Gastrocnemius medialis (tissue), 4 donors: ENCODE measurements around the gene ZNRD2. TPM values are rescaled to one million over a fixed set of nuclear protein-coding genes. Genes with fewer than 3 reads are reported as not detected.

ENCODE experiments used
- ATAC-seq, 2 donors: fragments of 150-250 bp; one replicate each; pipeline ENCODE4 v1.9.1; 2016
- DNase-seq, 2 donors: peaks; one replicate each; pipeline ENCODE4 v3.0.0-alpha.2; 2019
- H3K27ac ChIP-seq, 4 donors: fragments of 200-600 bp; sonication (generic); 1 replicate in 1 of 4; 2 replicates in 3 of 4; pipeline ENCODE4 v1.5.1; 2016 to 2018; ENCODE audit warnings: mild to moderate bottlenecking in 2 of 4, moderate library complexity in 1 of 4
- H3K27me3 ChIP-seq, 3 donors: fragments of 200-600 bp; sonication (generic) in 2 of 3; 1 replicate in 1 of 3; 2 replicates in 2 of 3; pipeline versions ENCODE4 v1.5.1 to v1.6.0; 2016 to 2019; ENCODE audit warnings: mild to moderate bottlenecking in 1 of 3, moderate library complexity in 1 of 3
- H3K36me3 ChIP-seq, 2 donors: fragments of 200-600 bp; sonication (generic) in 1 of 2; one replicate each; pipeline ENCODE4 v1.5.1; 2017 to 2018
- H3K4me1 ChIP-seq, 2 donors: fragments of 200-600 bp; sonication (generic) in 1 of 2; one replicate each; pipeline ENCODE4 v1.5.1; 2016 to 2017; ENCODE audit warnings: mild to moderate bottlenecking in 2 of 2
- H3K4me3 ChIP-seq, 4 donors: fragments of 200-600 bp; sonication (generic) in 3 of 4; 1 replicate in 1 of 4; 2 replicates in 3 of 4; pipeline ENCODE4 v1.5.1; 2016 to 2019; ENCODE audit warnings: mild to moderate bottlenecking in 2 of 4
- H3K9me3 ChIP-seq, 3 donors: fragments of 200-600 bp; sonication (generic) in 2 of 3; 1 replicate in 1 of 3; 2 replicates in 2 of 3; pipeline ENCODE4 v1.5.1; 2016 to 2019
- POLR2A ChIP-seq, 2 donors: fragments of 450-650 bp; IDR thresholded peaks; one replicate each; pipeline ENCODE4 v1.6.1; 2017; ENCODE audit warnings: antibody characterized with exemption in 2 of 2, mild to moderate bottlenecking in 2 of 2, moderate library complexity in 2 of 2
- in situ Hi-C, 4 donors: fragments of 200-750 bp; cut with MboI; loops; one replicate each; pipeline versions ENCODE4 v1.15.0 to v1.8.0; 2017; ENCODE audit warnings: low sequenced_read_pairs in 4 of 4
- intact Hi-C: fragments of 100-400 bp; cut with DNase I; formaldehyde crosslinking; loops from one replicate; pipeline ENCODE4 v1.15.1; 2023; ENCODE audit warnings: low total_unique reads
- total RNA-seq, 4 donors: library from RNA; depleted of rRNA; stranded (reverse); fragments of >200 nt; gene quantifications; one replicate each; pipeline versions ENCODE4 v1.1.0 to v1.2.3, GENCODE V29; 2016
- TF ChIP-seq, protein P1 (sequence below), 5 experiments: fragments of 450-650 bp in 3 of 5; fragments of 200-600 bp in 2 of 5; sonication (generic) in 2 of 5; IDR thresholded peaks in 4 of 5; conservative IDR thresholded peaks in 1 of 5; 1 replicate in 4 of 5; 2 replicates in 1 of 5; pipeline ENCODE4 v1.5.1; 2016 to 2019; ENCODE audit warnings: antibody characterized with exemption in 5 of 5, mild to moderate bottlenecking in 3 of 5, moderate library complexity in 3 of 5

Gene ZNRD2
- total RNA-seq, 4 donors from 2014 or later, result 54.7 to 99.4 (median 75.3) TPM

DNA sequence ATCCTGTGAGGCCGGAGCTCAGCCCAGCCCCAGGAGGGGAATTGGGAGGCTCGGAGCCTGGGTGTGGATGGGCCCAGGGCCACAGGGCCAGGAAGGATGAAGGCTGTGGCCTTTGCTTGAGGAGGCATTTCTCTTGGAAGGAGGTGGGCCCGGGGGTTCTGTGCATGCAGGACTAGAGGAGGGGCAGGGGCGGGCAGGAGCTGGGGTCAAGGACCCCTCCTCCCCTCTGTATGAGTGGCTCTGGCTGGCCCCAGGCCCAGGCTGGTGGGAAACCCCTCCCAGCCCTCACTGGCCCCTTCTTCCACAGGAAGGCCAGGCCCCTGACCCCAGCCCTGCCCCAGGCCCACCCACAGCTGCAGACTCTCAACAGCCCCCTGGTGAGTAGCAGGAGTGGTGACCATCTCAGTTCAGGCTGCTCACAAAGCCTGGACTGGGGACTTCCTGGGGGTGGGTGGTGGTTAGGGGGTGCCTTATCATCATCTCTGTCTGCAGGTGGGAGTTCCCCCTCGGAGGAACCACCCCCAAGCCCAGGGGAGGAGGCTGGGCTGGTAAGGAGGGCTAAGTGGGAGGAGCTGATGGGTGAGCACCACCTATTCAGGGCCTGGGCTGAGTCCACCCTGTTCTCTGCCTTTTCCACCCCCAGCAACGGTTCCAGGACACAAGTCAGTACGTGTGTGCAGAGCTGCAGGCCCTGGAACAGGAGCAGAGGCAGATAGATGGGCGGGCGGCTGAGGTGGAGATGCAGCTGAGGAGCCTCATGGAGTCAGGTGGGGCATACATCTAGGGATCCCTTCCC is 19.4 kb downstream of the ZNRD2 start:
- Histone ChIP-seq H3K27me3 (no peaks in the 10 kb centered on the region), H3K4me1 (peaks cover 71 to 77% of the 10 kb centered on the region in 2 donors), H3K9me3 (no peaks in the 10 kb centered on the region), H3K4me3 (no peak overlapping the region), H3K27ac (peak overlapping the region; percentile 91 to 99 (median 98)), H3K36me3 (peaks cover 0 to 43% of the 10 kb centered on the region in 2 donors)
- DNase-seq, result no peak
- TF ChIP-seq POLR2A (IDR thresholded peaks at IDR 0.05), result no peak
- TF ChIP-seq, protein P1, sequence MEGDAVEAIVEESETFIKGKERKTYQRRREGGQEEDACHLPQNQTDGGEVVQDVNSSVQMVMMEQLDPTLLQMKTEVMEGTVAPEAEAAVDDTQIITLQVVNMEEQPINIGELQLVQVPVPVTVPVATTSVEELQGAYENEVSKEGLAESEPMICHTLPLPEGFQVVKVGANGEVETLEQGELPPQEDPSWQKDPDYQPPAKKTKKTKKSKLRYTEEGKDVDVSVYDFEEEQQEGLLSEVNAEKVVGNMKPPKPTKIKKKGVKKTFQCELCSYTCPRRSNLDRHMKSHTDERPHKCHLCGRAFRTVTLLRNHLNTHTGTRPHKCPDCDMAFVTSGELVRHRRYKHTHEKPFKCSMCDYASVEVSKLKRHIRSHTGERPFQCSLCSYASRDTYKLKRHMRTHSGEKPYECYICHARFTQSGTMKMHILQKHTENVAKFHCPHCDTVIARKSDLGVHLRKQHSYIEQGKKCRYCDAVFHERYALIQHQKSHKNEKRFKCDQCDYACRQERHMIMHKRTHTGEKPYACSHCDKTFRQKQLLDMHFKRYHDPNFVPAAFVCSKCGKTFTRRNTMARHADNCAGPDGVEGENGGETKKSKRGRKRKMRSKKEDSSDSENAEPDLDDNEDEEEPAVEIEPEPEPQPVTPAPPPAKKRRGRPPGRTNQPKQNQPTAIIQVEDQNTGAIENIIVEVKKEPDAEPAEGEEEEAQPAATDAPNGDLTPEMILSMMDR (IDR thresholded peaks at IDR 0.05 in 4 of 5, conservative IDR thresholded peaks at IDR 0.05 in 1 of 5), result no peak
- ATAC-seq, result no peak
- in situ Hi-C loops (no loop called here), intact Hi-C loops (no loop called here)

DNA sequence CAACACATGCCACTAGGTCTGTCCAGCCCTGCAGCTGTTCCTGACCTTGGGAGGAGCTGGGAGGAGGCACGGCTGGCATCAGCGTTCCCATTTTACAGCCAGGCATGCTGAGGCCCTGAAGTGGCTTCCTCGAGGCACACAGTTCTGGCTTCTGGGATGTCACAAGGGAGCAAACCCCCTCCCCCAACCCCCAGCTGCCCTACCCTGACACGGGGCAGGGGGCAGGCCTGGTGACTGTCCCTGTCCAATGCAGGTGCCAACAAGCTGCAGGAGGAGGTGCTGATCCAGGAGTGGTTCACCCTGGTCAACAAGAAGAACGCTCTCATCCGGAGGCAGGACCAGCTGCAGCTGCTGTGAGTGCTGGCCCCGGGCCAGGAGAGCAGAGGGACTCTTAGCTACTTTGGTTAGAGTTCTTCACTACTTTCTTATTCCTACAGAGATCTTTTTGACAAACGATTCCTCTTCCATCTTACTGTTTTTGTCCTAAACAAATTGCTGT is 20.0 kb downstream of the ZNRD2 start:
- ATAC-seq (no peak), DNase-seq (peak; percentile 53 to 76)
- Histone ChIP-seq H3K4me1 (peaks cover 71 to 81% of the 10 kb centered on the region in 2 donors), H3K36me3 (peaks cover 0 to 41% of the 10 kb centered on the region in 2 donors), H3K27me3 (no peaks in the 10 kb centered on the region), H3K9me3 (no peaks in the 10 kb centered on the region), H3K27ac (peak overlapping the region; percentile 91 to 99 (median 98)), H3K4me3 (no peak overlapping the region)
- intact Hi-C loops, result no loop called here
- TF ChIP-seq, protein P1 (IDR thresholded peaks at IDR 0.05 in 4 of 5, conservative IDR thresholded peaks at IDR 0.05 in 1 of 5), result no peak
- TF ChIP-seq POLR2A (IDR thresholded peaks at IDR 0.05), result no peak
- in situ Hi-C loops, result no loop called here

GRCh38 chr11:65591939-65592857 is 21.9 kb downstream of the ZNRD2 start:
- H3K27ac ChIP-seq, result peak overlapping the region; percentile 91 to 99 (median 98)
- DNase-seq (no peak), ATAC-seq (no peak)
- peaks cover 0 to 30% of the 10 kb centered on the region in 2 donors for H3K36me3 ChIP-seq
- TF ChIP-seq, protein P1 (IDR thresholded peaks at IDR 0.05 in 4 of 5, conservative IDR thresholded peaks at IDR 0.05 in 1 of 5), result peak in 1 of 5 experiments; percentile 30
- TF ChIP-seq POLR2A (IDR thresholded peaks at IDR 0.05), result no peak
- H3K9me3 ChIP-seq, result no peaks in the 10 kb centered on the region
- peaks cover 53 to 68% of the 10 kb centered on the region in 2 donors for H3K4me1 ChIP-seq
- in situ Hi-C loops (no loop called here), intact Hi-C loops (no loop called here)
- peak overlapping the region in 2 of 4 donors; percentile 12 to 24 for H3K4me3 ChIP-seq
- no peaks in the 10 kb centered on the region for H3K27me3 ChIP-seq

DNA sequence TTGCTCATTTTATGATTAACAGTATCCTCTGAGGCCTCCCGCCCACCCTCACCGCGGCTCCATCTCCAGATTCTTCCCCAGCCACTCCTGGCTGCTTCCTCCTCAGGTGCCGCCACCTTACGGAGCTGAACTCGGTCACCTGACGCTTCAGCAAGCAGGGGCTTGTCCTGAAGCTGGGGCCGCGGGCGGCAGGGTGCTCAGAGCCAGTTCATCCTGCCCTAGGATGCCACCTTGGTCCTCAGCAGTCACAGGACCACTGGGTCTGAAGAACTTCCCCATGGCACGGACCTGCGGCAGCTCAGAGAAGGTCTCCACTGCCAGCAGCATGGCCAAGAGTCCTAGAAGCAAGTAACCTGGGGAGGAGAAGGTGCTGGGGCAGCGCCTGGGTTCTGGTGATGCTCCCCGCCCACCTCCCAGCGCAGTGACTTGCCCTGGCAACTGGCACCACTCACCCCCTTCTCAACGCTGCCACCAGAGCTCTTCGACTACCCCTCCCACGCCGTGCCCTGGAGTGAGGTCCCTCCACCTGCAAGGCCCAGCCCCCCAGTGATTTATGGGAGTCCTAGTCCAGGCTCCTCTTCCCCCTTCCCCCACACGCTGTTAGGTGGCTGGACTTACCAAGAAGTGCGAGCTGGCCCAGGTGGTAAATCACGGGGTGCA is 22.7 kb downstream of the ZNRD2 start:
- no peak for DNase-seq

More for the DNA sequence above, 22.7 kb downstream of the ZNRD2 start:
- peaks cover 0 to 36% of the 10 kb centered on the region in 2 donors for H3K36me3 ChIP-seq
- H3K9me3 ChIP-seq, result no peaks in the 10 kb centered on the region
- peak overlapping the region; percentile 91 to 99 (median 98) for H3K27ac ChIP-seq
- ATAC-seq, result peak in 1 of 2 donors; percentile 3
- intact Hi-C loops (loop anchor here (1.0 kb wide), 2 partner anchors 19 to 53 kb away; no protein-coding TSS in a partner anchor), in situ Hi-C loops (no loop called here)
- peaks cover 45 to 60% of the 10 kb centered on the region in 2 donors for H3K4me1 ChIP-seq
- no peak for TF ChIP-seq POLR2A (IDR thresholded peaks at IDR 0.05)
- TF ChIP-seq, protein P1 (IDR thresholded peaks at IDR 0.05 in 4 of 5, conservative IDR thresholded peaks at IDR 0.05 in 1 of 5), result no peak
- H3K4me3 ChIP-seq, result no peak overlapping the region
- no peaks in the 10 kb centered on the region for H3K27me3 ChIP-seq
